ENCODE results near the gene AKR7A3. TPM values are rescaled to one million over a fixed set of nuclear protein-coding genes. Genes with fewer than 3 reads are reported as not detected.
"Not testable (repeated sequence)": the region's sequence is repeated elsewhere in the genome, so short reads cannot be mapped to it uniquely, and the experiment has no call there.

AKR7A3 gene
- total RNA-seq, 1 donor from 2014 or later = 0.55 TPM

GRCh38 chr1:19289244-19289643 is 674 bp upstream of the AKR7A3 start:
- DNase-seq (ENCODE audit: low read depth) = no peak

GRCh38 chr1:19287436-19288185 is 959 bp downstream of the AKR7A3 start:
- DNase-seq (ENCODE audit: low read depth) = no peak

GRCh38 chr1:19285807-19286206 is 2.8 kb downstream of the AKR7A3 start:
- not testable (repeated sequence) for DNase-seq (ENCODE audit: low read depth)

- not testable (repeated sequence) for DNase-seq (ENCODE audit: low read depth)
These were observed 3.2 kb downstream of the AKR7A3 start for GRCh38 chr1:19285366-19285765.

- no peak for DNase-seq (ENCODE audit: low read depth)
These were observed 3.7 kb downstream of the AKR7A3 start for GRCh38 chr1:19284881-19285280.

GRCh38 chr1:19283891-19284290 is 4.7 kb downstream of the AKR7A3 start:
- no peak for DNase-seq (ENCODE audit: low read depth)

- no peak for DNase-seq (ENCODE audit: low read depth)
These were observed 13.9 kb downstream of the AKR7A3 start for GRCh38 chr1:19274636-19275035.

- DNase-seq (ENCODE audit: low read depth) = not testable (repeated sequence)
These were observed 14.6 kb downstream of the AKR7A3 start for GRCh38 chr1:19273844-19274531.

- DNase-seq (ENCODE audit: low read depth) = no peak
These were observed 15.3 kb downstream of the AKR7A3 start for GRCh38 chr1:19273106-19273843.

GRCh38 chr1:19272064-19272463 is 16.5 kb downstream of the AKR7A3 start:
- DNase-seq (ENCODE audit: low read depth) = no peak

GRCh38 chr1:19270343-19270730 is 18.2 kb downstream of the AKR7A3 start:
- DNase-seq (ENCODE audit: low read depth) = not testable (repeated sequence)

- not testable (repeated sequence) for DNase-seq (ENCODE audit: low read depth)
These were observed 18.9 kb downstream of the AKR7A3 start for GRCh38 chr1:19269427-19270342.

GRCh38 chr1:19268445-19268844 is 20.1 kb downstream of the AKR7A3 start:
- no peak for DNase-seq (ENCODE audit: low read depth)

- DNase-seq (ENCODE audit: low read depth) = no peak
These were observed 25.8 kb downstream of the AKR7A3 start for GRCh38 chr1:19262744-19263143.

- no peak for DNase-seq (ENCODE audit: low read depth)
These were observed 26.5 kb downstream of the AKR7A3 start for GRCh38 chr1:19262047-19262446.

- peak; percentile 15 for DNase-seq (ENCODE audit: low read depth)
These were observed 28.1 kb downstream of the AKR7A3 start for GRCh38 chr1:19260211-19261138.

GRCh38 chr1:19258353-19258752 is 30.2 kb downstream of the AKR7A3 start:
- DNase-seq (ENCODE audit: low read depth) = no peak

- no peak for DNase-seq (ENCODE audit: low read depth)
These were observed 31.2 kb downstream of the AKR7A3 start for GRCh38 chr1:19257178-19257914.

GRCh38 chr1:19256301-19256700 is 32.3 kb downstream of the AKR7A3 start:
- DNase-seq (ENCODE audit: low read depth) = not testable (repeated sequence)

GRCh38 chr1:19255288-19255687 is 33.3 kb downstream of the AKR7A3 start:
- no peak for DNase-seq (ENCODE audit: low read depth)

Measured in renal cortical epithelial cell (primary cell).